ENCODE data around the gene QRICH2.
"Not testable (repeated sequence)": the region's sequence is repeated elsewhere in the genome, so short reads cannot be mapped to it uniquely, and the experiment has no call there.

The QRICH2 gene

GRCh38 chr17:76309461-76309860, 1.4 kb upstream of the QRICH2 start:
- no peak overlapping the region for H3K4me3 ChIP-seq (ENCODE audit: low read length)
- DNase-seq (ENCODE audit: low read depth), result no peak
- no peak for TF ChIP-seq CTCF (IDR thresholded peaks at IDR 0.05; ENCODE audit: insufficient read depth, low read depth, low read length, missing control alignments)

GRCh38 chr17:76307299-76307965, 644 bp downstream of the QRICH2 start:
- no peak for TF ChIP-seq CTCF (IDR thresholded peaks at IDR 0.05; ENCODE audit: insufficient read depth, low read depth, low read length, missing control alignments)
- DNase-seq (ENCODE audit: low read depth), result no peak
- H3K4me3 ChIP-seq (ENCODE audit: low read length), result no peak overlapping the region

DNA sequence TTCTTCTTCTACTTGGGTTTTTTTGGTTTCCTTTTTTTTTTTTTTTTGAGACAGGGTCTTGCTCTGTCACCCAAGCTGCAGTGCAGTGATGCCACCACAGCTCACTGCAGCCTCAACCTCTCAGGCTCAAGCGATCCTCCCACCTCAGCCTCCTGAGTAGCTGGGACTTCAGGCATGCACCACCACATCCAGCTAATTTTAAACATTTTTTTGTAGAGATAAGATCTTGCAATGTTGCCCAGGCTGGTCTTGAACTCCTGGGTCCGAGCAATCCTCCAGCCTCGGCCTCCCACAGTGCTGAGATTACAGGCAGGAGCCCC, 3.0 kb downstream of the QRICH2 start:
- DNase-seq (ENCODE audit: low read depth); H3K4me3 ChIP-seq (ENCODE audit: low read length): not testable (repeated sequence)

DNA sequence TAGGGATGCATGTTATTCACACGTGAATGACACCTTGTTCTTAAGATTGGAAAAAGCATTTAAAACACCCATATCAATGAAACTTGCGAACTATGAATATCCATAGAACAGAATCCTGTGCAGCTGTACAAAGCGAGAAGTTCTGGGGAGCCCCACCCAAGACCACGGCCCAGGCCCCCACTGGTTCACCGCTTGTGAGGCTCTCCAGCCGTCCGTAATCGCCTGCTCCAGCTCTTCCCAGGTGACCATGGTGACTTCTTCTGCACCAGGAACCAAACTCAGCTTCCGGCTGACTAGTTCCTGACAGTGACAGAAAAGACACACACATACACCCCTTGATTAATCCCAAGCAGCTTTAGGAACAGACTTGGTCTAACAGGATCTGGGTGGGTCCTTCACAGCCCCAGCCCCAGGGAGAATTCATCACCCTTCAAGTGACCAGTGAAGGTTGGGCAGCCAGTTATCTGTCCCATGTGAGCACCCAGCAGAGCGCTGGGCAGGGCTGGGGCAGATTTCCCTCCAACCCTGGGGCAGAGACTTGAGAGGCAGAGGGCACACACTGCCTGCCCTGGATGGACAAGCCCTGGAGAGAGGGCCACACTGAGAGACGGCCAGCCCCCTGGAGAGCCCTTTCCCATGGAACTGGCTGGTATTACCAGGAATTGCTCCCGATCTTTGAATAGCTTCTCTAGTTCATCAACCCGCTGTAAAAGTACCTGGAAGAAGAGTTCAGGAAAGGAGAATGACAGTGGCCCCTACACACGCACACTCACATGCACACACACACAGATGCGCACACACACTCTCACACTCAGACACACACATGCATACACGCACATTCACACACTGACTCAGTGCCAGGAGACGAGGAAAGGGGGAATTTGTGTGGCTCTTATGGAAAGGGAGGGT, 3.6 kb downstream of the QRICH2 start:
- DNase-seq (ENCODE audit: low read depth), result no peak
- TF ChIP-seq CTCF (IDR thresholded peaks at IDR 0.05; ENCODE audit: insufficient read depth, low read depth, low read length, missing control alignments), result no peak

GRCh38 chr17:76297436-76297835, 10.6 kb downstream of the QRICH2 start:
- H3K4me3 ChIP-seq (ENCODE audit: low read length), result no peak overlapping the region
- DNase-seq (ENCODE audit: low read depth), result no peak
- TF ChIP-seq CTCF (IDR thresholded peaks at IDR 0.05; ENCODE audit: insufficient read depth, low read depth, low read length, missing control alignments), result no peak

More for the DNA sequence above, 3.6 kb downstream of the QRICH2 start:
- no peak overlapping the region for H3K4me3 ChIP-seq (ENCODE audit: low read length)

DNA sequence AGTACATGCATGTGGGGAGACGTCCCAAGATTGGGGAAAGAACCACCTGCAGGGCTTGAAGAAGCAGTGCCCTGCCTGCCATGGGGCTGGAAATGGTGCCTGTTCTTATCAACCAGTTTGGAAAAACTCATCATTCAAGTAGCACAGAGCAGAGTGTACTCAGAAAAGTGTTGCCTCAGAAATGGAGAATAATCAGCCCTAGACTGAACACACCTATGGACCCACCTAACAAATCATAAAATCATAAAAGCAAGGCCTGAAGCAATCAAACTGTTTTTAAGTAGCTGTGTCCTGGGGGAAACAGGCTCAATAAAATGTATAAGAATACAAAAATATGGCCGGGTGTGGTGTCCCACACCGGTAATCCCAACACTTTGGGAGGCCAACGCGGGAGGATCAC, 11.2 kb downstream of the QRICH2 start:
- TF ChIP-seq CTCF (IDR thresholded peaks at IDR 0.05; ENCODE audit: insufficient read depth, low read depth, low read length, missing control alignments), result no peak
- H3K4me3 ChIP-seq (ENCODE audit: low read length), result no peak overlapping the region
- no peak for DNase-seq (ENCODE audit: low read depth)

GRCh38 chr17:76296186-76296585, 11.9 kb downstream of the QRICH2 start:
- no peak overlapping the region for H3K4me3 ChIP-seq (ENCODE audit: low read length)
- DNase-seq (ENCODE audit: low read depth), result no peak
- TF ChIP-seq CTCF (IDR thresholded peaks at IDR 0.05; ENCODE audit: insufficient read depth, low read depth, low read length, missing control alignments), result no peak
